ENCODE data around the gene FCHSD1.

Gene FCHSD1

DNA sequence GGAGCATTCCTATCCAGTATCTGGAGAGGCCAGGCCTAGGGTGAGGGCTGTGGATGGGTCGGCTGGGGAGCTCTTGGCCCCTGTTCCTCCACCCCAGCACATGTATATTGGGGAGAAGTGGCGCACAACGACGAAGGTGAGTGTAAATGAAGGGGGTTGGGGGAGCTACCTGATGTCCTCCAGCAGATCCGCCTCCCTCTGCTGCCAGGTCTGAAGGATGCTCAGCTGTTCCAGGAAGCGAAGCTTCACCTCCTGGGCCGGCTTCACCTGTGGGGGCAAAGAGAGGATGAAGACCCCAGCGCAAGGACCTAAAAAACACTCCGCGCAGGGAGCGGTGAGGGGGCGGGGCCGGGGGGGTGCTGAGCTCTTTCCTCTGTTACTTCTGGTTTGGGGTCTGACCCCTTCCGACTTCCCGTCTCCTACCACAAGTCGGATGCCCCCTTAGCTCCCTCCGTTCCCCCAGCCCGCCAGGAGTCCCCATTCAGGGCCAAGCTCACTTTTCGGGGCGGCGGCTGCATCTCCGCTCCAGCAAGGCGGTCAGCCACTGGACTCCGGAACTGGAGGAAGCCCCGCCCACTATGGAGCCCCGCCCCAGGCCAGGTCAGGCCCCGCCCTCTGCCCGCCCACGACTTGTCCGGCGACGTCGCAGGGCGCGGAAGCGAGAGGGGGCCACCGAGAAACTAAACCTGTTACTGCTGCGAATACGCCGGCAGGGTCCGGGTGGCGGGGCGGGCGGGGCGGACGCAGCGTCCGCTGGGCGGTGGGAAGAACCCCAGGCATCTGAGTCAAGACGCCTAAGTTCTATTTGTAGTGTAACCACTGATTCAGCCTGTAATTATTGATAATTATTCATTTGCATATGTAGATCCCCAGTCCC lies at the start of gene FCHSD1:
Gene FCHSD1, minus strand, starts transcription at position 568 of the 877 bp plus-strand sequence. Its CDS starts 50 bp downstream, at position 518.
- DNase-seq (ENCODE audit: low read depth in 2 of 2) = peak; percentile 62 to 78

DNA sequence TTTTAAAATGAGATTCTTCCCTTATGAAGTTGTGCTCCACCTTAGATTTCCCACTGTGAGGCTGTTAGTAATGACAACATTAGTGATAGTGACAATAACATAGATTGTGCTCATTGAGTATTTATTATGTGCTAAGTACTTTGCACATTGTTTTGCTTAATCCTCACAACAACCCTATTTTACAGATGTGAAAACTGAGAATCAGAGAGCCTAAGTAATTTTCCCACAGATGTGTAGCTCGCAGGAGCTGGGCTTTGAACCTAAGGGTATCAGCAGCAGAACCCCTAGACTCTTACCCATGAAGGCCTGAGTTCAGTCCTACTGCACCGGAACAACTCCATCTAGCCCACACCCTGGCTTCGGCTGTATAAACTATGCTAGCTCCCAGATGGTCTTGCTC lies 46.4 kb upstream of the FCHSD1 start:
- DNase-seq (ENCODE audit: low read depth in 2 of 2) = no peak

DNA sequence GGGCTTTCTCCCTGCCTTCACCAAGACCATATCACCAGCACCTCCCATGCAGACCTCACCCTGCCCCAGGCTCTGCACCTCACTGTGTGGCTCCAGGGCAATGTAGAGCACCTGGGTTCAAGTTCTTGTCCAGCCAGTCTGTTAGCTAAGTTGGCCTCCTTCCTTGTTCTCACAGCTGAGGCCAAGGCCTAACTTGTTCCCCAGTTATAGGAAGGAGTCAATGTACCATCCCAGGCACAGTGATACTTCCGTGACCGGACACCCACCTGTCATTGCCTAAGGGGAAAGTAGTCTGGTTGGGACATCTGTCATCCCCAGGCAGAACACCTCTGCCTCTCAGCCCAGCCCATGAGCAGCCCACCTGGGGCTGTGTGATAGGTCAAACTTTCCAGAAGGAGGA lies 45.2 kb upstream of the FCHSD1 start:
- no peak for DNase-seq (ENCODE audit: low read depth in 2 of 2)

DNA sequence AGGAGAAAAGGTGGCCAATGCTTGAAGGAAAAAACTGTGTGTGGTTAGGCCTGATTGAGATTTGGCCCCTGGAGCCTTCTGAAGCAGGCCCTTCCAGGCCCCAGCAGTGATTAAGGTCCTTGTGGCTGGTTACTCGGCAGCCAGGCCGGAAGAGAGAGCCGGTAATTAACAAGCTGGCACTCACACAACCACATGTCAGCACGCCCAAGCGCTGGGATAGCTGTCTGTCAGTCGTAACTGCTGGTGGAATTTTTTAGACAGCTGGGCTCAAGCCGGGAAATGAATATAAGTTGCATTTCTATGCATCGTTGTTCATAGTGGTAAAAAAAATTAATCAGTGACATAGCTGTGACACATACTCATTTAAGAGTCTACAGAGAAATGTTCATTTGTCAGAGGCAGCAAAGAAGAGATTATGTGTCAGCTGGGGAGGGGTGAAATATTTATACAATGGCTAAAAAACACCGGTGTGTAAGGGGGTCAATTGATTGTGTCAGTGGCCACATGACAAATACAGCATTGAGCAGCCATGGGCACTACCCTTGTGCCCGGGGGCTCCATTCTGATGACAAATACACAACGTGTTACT lies 44.5 kb upstream of the FCHSD1 start:
- no peak for DNase-seq (ENCODE audit: low read depth in 2 of 2)

DNA sequence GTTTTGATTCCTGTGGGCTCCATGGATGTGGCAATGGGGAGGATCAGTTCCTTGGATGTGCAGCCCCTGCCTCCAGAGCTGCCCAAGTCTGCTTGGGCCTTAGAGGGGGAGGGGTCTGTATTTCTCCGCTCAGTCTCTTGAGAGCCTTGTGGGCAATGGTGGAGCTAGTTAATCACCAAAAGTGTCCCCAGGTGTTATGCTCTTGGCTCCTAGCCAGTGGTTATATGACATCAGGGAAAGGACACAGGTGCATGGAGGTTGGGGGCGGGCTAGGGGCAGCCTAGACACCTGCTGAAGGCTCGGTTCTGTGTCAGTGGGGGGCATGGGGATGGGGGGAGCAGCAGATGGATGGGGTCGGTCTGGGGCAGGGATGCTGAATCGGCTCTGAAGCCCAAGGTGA lies 43.3 kb upstream of the FCHSD1 start:
- no peak for DNase-seq (ENCODE audit: low read depth in 2 of 2)

DNA sequence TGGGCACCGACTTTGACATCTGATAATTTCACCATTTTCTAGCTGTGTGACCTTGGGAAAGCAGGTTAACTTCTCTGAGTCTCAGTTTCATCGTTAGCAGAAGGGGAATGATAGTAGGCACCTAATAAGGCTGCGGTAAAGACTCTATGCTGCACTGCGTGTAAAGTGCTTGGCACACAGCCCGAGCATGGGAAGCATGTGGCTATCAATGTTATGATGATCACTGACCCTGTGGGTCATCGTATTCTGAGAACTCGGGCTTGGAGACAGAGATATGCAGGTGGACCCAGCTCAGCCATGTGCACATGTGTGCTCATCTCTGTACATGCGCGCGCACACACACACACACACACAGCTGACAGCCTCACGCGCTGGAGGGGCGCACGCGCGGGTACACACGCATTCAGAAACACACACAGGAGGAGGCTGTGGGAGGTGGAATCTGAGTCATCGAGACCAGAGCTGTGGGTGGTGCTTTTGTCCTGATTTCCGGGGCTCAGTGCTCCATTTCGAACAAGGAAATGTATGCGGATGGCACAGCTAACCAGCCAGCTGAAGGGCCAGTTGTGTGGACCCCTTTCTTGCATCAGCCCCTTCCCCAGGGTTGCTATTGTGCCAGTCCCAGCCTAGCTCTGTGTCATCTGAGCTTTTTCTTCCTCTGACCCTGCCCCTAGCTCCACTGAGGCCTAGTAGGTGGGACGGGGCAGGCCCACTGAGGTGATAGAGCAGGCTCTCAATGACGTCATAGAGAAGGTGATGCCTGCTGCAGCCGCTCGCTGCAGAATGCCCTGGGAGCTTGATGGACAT lies 41.9 kb upstream of the FCHSD1 start:
- peak; percentile 71 to 74 for DNase-seq (ENCODE audit: low read depth in 2 of 2)

DNA sequence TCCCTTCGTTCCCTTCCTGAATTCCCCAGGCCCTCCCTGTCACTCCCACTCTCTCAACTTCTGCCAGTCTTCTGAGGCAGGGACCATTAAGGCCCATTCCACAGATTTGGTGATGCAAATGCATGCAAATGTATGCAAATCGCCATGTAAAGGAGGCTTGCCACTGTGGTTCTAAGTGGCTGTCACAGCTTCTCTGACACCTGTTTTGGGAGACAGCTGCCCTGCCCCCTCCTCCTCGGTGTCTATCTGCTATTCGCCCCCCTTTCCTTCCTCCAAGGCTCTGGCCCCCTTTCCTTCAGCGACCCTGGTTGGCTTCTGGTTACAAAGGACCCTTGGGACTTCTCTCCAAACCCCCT lies 41.3 kb upstream of the FCHSD1 start:
- DNase-seq (ENCODE audit: low read depth in 2 of 2) = no peak

DNA sequence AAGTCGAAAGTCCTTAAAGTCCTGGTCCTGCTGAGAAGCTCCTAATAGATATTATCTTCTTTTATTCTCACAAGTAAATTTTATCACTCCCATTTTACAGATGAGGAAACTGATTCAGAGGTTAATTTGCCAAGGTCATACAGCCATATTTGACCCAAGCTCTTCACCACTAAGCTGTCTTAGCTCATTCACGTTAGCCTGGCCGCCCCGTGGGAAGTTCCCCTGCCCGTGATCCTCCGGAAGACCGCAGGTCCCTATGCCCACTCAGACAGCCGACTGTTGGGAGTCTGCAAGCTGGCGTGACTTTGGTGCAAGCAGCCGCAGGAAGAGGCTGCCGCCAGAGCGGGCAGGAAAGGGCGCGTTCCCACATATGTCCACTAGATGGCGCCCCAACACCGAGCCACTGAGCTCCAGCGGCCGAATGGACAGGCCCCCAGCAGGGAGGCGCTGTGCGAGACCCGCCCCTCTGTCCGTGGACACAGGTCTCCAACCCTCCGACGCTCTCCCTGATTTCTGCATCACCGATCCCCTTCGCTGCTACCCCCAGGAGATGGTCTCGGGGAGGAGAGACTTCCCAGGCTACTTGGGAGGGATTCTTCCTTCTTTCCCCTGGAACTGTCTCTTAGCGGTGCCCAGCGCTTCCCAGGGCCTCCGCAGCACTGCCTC lies 40.8 kb upstream of the FCHSD1 start:
- DNase-seq (ENCODE audit: low read depth in 2 of 2) = peak; percentile 82 to 89

DNA sequence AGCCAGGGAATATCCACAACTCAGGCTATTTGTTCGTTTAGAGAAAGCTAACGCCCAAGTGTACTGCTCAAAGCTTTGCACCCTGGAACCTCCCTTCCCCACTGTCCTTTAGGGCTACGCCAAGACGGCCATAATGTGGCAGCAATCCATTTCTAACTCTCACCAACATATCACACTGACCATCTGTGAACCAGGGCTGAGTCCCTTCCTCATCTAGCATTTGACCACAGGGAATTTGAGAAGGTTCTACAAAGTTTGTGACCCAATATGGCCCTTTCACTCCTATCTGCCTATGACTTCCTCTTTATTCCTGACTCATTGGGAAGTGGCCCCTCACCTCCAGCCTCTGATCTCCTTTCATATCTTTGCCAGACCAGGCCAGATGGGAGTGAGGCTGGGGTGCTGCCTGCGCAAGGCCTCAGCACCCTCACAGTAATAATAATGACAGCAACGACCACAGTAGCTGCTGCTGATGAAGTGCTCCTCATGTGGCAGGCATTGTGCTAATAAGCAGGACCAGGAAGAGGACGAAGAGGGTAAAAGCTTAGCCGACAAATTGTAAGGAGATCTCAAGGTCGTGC lies 40.2 kb upstream of the FCHSD1 start:
- no peak for DNase-seq (ENCODE audit: low read depth in 2 of 2)

DNA sequence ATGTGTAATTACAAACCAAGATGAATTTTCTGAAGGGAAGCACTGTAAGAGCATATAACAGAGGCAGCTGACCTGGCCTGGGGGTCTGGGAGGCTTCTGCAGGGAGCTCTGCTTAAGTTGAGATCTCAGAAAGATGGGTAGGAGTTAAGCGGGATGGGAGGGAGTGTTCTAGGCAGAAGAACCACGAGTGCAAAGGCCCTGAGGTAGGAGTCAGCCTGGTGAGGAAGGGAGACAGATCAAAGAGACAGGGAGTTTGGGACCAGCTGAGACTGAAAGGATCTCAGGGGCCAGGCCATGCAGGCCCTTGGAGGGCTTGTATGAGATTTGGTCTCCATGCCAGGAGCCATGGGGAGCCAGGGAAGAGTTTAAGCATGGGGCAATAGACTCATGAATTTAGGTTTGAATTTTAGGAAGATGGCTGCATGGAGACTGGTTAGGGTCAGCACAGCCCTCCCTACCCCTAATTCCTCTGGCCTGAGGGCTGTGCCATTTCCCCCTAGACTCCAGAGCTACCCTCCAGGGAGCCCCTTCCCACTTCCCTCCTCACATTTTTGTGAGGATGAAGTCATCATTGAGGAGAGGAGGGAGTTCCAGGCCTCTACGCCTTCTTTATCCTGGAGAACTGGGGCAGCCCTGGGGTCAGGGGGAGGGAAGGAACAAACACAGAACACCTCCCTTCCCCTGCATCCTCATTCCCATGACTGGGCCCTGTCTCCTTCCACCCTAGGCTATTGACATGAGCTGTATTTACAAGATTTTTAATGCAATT lies 35.6 kb upstream of the FCHSD1 start:
- no peak for DNase-seq (ENCODE audit: low read depth in 2 of 2)

DNA sequence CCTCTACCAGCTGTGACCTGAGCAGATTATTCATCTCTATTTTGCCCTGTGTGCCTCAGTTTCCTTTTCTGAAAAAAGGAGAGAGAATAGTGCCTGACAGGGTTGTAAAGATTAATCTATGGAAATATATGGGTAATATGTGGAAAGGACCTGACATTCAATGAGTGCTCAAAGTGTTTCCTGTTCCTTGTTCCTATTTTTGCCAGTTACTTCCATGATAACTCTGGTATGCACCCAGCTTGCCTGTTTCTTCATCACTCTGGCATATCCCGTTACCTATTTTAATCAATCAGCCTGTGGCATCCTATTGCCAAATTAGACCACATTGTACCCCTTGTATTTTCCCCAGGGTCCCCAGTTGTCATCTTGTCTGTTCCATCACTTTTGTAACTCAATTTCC lies 34.4 kb upstream of the FCHSD1 start:
- DNase-seq (ENCODE audit: low read depth in 2 of 2) = no peak

DNA sequence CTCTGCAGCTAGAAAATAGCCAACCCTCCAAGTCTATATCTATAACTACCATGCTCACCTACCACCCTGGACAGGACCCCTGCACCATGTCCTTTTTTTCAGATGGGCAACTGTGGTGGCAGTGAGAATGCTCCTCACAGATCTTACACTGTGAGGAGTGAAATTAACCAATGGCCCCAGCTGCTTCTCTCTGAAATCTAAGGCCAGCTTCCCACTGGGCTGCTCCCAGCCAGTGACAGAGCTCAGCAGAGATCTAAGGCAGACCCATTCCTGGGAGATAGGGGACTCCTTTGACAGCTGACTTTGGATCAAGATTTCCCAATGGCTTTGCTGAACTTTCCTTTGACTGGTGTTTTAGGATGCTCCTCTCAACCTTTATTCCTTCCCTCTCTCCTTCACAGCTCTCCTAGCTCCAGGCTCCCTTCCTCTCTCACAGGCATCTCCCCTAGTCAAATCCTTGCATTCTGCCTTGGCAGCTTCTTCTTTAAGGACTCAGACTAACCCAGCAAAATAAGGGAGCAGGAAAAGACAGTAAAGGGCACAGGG lies 32.5 kb upstream of the FCHSD1 start:
- DNase-seq (ENCODE audit: low read depth in 2 of 2) = no peak

DNA sequence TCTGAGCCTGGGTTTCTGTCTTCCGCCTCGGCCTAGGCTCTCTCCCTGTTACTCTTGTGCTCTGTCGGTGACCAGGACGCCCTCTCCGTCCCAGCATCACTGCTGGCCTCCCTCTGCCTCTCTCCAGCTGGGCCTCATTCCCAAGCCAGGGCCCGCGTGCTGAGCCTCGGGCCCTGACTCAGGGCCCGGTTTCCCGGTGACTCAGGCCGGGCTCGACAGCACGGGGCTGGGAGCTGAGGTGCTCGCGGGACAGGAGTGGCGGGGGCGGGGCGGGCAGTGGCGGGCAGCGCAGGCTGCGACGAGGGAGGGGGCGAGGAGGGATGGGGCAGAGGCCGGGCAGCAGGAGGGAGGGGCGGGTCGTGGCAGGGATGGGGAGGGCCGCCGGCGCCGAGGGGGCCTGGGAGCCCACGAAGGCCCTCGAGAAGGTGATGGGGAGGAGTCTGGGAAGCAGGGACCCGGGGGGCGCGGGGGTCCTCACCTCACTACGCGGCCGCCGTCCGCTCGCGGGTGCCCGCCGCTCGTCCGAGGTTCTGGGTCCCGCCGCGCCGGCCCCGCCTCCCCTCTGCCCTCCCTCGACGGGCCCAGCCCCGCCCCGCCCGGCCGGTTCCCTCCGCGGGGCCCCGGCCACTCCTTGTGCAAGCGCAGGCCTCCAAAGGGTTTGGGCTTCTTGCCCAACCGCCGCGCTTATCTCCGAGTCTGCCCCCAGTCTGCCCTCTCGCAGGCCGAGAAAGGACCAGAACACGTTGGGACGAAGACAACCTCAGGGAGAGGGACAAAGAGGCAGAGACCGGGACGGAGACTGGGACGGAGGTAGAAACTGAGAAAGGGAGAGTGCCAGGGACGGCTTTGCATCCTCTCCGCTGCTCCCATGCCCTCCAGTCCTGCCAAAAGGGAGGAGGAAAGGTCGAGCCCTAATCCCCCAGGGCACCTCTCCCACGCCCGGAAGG lies 30.8 kb upstream of the FCHSD1 start, which contains the start of gene ARAP3:
Gene ARAP3, minus strand, starts transcription at position 536 of the 947 bp plus-strand sequence. CDS start 1,744 bp downstream, outside the sequence.
- DNase-seq (ENCODE audit: low read depth in 2 of 2) = no peak

DNA sequence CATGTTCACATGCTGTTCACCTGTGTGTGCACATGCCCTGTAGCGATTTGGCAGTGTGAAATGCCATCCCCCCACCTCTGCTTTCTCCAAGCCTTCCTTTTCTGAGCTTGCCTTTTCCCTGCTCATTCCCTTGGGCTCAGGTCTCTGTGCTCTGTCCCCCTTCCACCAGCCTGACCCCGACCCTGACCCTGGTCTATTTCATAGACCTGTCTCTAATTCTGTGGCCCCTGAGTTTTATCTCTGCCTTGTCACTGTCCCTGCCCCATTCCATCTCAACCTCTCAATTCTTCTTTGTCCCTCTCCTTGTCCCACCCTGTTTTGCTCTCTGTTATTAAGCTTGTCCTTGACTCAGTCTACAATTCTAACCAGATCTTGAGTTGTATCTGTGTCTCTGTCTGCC lies 30.1 kb upstream of the FCHSD1 start:
- no peak for DNase-seq (ENCODE audit: low read depth in 2 of 2)

DNA sequence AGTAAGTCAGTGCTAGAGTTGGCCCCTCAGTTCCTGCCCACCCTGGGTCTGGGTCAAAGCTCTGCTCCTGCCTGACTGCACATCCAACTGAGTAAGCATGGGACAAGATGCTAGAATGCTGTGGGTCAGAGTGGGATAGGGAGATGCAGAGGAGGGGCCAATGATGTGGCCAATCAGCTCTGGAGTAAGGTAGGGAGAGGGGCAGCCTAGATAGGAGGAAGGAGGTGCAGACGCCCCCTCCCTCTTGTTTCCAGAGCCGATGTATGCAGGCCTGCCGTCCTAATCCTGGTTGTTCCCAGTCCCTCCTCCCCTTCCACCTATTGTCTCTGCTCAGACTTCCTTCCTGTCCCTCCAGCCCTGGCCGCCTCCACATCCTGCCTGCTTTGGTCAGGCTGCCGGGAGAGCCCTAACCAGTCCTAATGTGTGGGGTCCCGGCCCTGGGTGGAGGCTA lies 29.6 kb upstream of the FCHSD1 start:
- no peak for DNase-seq (ENCODE audit: low read depth in 2 of 2)

DNA sequence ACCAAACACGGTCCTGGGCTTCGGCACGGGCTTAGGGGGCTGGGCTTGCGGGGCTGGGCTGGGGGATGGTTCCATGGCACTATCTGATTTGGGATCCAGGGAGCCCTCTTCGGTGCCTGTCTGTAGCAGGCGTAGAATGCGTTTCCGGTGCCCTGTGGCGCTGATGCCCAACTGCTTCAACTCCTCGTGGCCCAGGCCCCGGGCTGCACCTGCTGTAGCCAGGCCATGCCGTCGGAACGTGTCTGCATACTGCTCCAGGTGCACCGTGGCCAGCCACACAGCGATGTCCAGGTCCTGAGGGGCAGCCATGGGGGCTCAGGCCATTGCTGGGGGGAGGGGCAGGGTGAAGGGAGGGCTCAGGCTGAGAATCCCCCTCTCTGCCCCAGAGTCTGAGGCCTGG lies 29.0 kb upstream of the FCHSD1 start:
- DNase-seq (ENCODE audit: low read depth in 2 of 2) = no peak

DNA sequence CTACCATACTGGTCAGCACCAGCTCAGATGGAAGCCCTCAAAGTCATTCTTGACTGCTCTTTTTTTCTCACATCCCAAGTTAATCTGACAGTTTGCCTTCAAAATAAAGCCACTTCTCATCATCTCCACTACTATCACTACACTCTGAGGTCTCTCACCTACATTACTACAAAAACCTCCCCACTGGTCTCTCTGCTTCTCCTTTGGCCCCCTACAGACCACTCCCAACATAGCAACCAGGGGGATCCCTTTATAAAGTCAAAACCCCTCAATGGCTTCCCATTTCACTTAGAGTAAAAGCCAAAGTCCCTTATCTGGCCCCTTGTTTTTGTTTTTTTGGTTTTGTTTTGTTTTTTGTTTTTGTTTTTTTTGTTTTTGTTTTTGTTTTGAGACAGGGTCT lies 26.2 kb upstream of the FCHSD1 start:
- no peak for DNase-seq (ENCODE audit: low read depth in 2 of 2)

DNA sequence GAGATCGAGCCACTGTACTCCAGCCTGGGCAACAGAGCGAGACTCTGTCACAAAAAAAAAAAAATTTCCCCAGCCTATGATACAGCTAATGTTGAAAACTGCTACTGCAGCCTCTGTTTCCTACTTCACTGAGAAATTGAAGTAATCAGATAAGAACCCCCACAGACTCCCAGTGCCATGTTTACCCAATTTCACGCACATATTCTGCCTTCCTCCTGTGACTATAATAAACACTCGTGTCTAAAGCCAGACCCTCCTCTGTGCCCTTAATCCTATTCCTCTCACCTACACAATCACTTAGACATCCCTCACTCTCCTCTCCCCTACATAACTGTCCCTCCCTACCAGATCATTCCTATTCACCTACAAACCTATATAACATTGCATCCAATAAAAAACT lies 24.5 kb upstream of the FCHSD1 start:
- no peak for DNase-seq (ENCODE audit: low read depth in 2 of 2)

DNA sequence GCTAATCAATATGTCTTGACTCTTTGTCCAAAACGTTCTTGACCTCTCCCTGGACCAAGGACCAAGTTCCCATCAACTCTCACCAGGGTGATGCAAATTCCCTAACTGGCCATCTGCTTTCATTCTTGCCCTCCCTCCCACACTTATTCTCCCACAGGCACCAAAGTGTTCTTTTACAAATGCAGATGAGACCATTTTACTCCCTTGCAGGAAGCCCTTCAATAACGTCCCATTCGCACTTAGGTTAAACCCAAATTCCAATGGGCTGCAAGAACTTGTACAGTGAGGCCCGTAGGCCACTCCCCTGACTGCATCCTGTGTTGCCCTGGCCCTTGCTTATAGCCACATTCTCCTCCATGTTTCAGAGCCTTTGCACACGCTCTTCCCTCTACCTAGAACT lies 23.5 kb upstream of the FCHSD1 start:
- no peak for DNase-seq (ENCODE audit: low read depth in 2 of 2)

Data from activated CD4-positive, alpha-beta T cell treated with anti-CD3 and anti-CD28 coated beads for 24 hours (primary cell).